ENCODE data around the gene GRHL3. TPM values are rescaled to one million over a fixed set of nuclear protein-coding genes. Genes with fewer than 3 reads are reported as not detected.

The GRHL3 gene
- total RNA-seq, 1 experiment from 2014 or later = 1.1 TPM

DNA sequence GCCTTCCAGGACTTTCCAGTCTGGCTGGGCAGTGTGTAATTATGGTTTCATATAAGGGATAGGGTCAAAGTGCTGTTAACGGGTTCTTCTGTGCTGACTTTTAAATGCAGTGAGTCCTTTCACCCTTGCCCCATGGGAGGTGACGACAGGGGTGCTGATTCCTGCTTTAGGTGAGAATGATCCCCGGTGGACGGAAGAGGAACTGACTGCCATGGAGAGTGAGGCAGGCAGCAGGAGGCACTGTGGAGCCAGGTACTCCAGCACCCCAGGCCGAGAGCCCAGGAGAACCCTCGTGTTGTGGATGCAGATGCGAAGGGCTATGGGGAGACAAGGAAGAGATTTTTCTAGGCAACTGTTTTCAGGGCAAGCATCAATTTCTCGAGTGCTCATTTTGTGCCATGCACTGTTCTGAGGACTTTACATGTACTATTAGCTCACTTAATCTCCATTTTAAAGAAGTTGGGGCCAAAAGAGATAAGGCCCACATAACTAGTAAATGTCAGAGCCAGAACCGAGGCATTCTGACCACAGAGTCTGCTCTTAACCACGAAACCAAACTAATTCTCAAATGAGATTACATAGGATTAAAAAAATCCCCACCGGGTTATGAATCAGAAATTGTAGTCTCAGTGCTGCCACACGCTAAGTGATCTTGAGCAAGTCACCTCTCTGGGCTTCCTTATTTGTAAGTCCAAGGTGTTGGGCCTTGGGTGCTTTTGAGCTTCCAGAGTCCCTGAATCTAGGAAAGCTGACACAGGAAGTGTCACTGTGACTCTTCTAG is 66.2 kb downstream of the GRHL3 start:
- CTCF ChIA-PET = interaction anchor here (0.6 to 0.9 kb wide), 3 partner anchors 182 to 332 kb away, joined by 4 to 6 read pairs (median 5); no protein-coding TSS in a partner anchor
- Histone ChIP-seq H4K20me1 (ENCODE audit: insufficient read depth) (no peaks in the 10 kb centered on the region), H3K36me3 (ENCODE audit: low read depth) (no peaks in the 10 kb centered on the region), H3K27ac (peak overlapping the region; percentile 49), H3K4me3 (no peak overlapping the region), H3F3A (ENCODE audit: insufficient read depth, low read depth) (peaks cover 3% of the 10 kb centered on the region; the same call in 1 of the 2 replicates), H2AFZ (no peak overlapping the region), H3K9me2 (ENCODE audit: insufficient read depth) (no peaks in the 10 kb centered on the region), H3K79me2 (ENCODE audit: low read depth) (no peaks in the 10 kb centered on the region), H3K27me3 (ENCODE audit: insufficient read depth, low read depth) (no peaks in the 10 kb centered on the region), H3K4me1 (replicated peaks; ENCODE audit: insufficient read depth) (peaks cover 16% of the 10 kb centered on the region), H3K4me2 (no peak overlapping the region), H3K9me3 (ENCODE audit: insufficient read depth, low read depth) (no peaks in the 10 kb centered on the region)
- no peak for TF ChIP-seq EZH2 (IDR thresholded peaks at IDR 0.05; ENCODE audit: low read depth)
- TF ChIP-seq CTCF (conservative IDR thresholded peaks at IDR 0.05) = peak; percentile 55
- intact Hi-C loops (cut with micrococcal nuclease; ENCODE audit: unreplicated experiment) = no loop called here
- no peak for DNase-seq
- no TSS peak for BruUV-seq (replicated peaks)
- POLR2A ChIA-PET (ENCODE audit: unreplicated experiment) = no interaction called here

GRCh38 chr1:24386241-24386640 is 67.1 kb downstream of the GRHL3 start:
- intact Hi-C loops (cut with micrococcal nuclease; ENCODE audit: unreplicated experiment) = no loop called here
- DNase-seq = no peak

GRCh38 chr1:24386931-24387330 is 67.8 kb downstream of the GRHL3 start:
- Histone ChIP-seq H3K4me1 (replicated peaks; ENCODE audit: insufficient read depth) (peaks cover 18% of the 10 kb centered on the region), H3F3A (ENCODE audit: insufficient read depth, low read depth) (peaks cover 6% of the 10 kb centered on the region), H3K9me2 (ENCODE audit: insufficient read depth) (no peaks in the 10 kb centered on the region), H4K20me1 (ENCODE audit: insufficient read depth) (no peaks in the 10 kb centered on the region), H3K9me3 (ENCODE audit: insufficient read depth, low read depth) (no peaks in the 10 kb centered on the region), H3K4me3 (no peak overlapping the region), H3K4me2 (no peak overlapping the region), H3K79me2 (ENCODE audit: low read depth) (no peaks in the 10 kb centered on the region), H3K27me3 (ENCODE audit: insufficient read depth, low read depth) (no peaks in the 10 kb centered on the region), H3K36me3 (ENCODE audit: low read depth) (no peaks in the 10 kb centered on the region), H3K27ac (no peak overlapping the region), H2AFZ (no peak overlapping the region)
- DNase-seq = no peak
- POLR2A ChIA-PET (ENCODE audit: unreplicated experiment) = no interaction called here
- BruUV-seq (replicated peaks) = no TSS peak
- intact Hi-C loops (cut with micrococcal nuclease; ENCODE audit: unreplicated experiment) = no loop called here
- CTCF ChIA-PET = interaction anchor here (0.5 to 0.8 kb wide), 2 partner anchors 185 to 470 kb away, joined by 3 to 4 read pairs; no protein-coding TSS in a partner anchor
- no peak for TF ChIP-seq EZH2 (IDR thresholded peaks at IDR 0.05; ENCODE audit: low read depth)
- no peak for TF ChIP-seq CTCF (conservative IDR thresholded peaks at IDR 0.05)

More at GRCh38 chr1:24386241-24386640, 67.1 kb downstream of the GRHL3 start:
- H3K9me3 ChIP-seq (ENCODE audit: insufficient read depth, low read depth) = no peaks in the 10 kb centered on the region
- H4K20me1 ChIP-seq (ENCODE audit: insufficient read depth) = no peaks in the 10 kb centered on the region
- H3K9me2 ChIP-seq (ENCODE audit: insufficient read depth) = no peaks in the 10 kb centered on the region
- no peak overlapping the region for H2AFZ ChIP-seq
- no peak overlapping the region for H3K4me3 ChIP-seq
- H3K27ac ChIP-seq = no peak overlapping the region
- POLR2A ChIA-PET (ENCODE audit: unreplicated experiment) = no interaction called here
- H3K4me2 ChIP-seq = no peak overlapping the region
- CTCF ChIA-PET = interaction anchor here (0.8 to 0.9 kb wide), 2 partner anchors 182 to 184 kb away, joined by 5 to 6 read pairs; no protein-coding TSS in a partner anchor
- TF ChIP-seq EZH2 (IDR thresholded peaks at IDR 0.05; ENCODE audit: low read depth) (no peak), CTCF (conservative IDR thresholded peaks at IDR 0.05) (no peak)
- no TSS peak for BruUV-seq (replicated peaks)
- H3K4me1 ChIP-seq (replicated peaks; ENCODE audit: insufficient read depth) = peaks cover 12% of the 10 kb centered on the region
- no peaks in the 10 kb centered on the region for H3K79me2 ChIP-seq (ENCODE audit: low read depth)
- no peaks in the 10 kb centered on the region for H3K36me3 ChIP-seq (ENCODE audit: low read depth)
- no peaks in the 10 kb centered on the region for H3K27me3 ChIP-seq (ENCODE audit: insufficient read depth, low read depth)
- H3F3A ChIP-seq (ENCODE audit: insufficient read depth, low read depth) = peaks cover 6% of the 10 kb centered on the region; the same call in 1 of the 2 replicates

All from PC-9 (cell line).